ENCODE results near the gene EPPIN. TPM values are rescaled to one million over a fixed set of nuclear protein-coding genes. Genes with fewer than 3 reads are reported as not detected.
"Not testable (repeated sequence)": the region's sequence is repeated elsewhere in the genome, so short reads cannot be mapped to it uniquely, and the experiment has no call there.

Gene EPPIN
- polyA plus RNA-seq = not detected

DNA sequence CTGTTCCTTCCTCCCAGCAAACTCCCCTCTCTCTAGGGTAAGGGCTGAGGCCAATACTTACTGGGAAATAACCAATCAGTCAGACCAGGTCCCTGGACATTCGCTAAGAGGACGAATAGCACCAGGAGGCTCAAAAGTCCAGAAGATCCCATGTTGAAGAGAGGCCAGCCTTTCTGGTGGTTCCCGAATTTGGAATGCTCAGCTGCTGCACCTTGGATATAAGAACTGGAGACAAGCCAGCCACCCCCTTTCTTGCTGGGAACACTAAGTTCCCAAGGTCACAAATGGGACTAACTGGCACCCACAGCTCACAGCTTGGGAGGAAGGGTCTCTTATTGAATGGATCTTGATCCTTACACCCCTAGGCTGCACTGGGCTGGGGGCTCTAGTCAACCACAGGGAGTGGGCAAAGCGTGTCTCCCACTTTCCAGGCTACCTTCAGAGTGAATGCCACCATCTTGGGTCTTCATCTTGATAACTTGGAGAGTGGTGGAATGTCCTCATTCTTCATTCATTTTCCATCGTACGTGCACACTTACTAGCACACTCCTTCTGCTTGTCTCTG is at the start of gene EPPIN:
EPPIN (minus strand) TSS at position 196 of the 565 bp plus-strand sequence; CDS start at position 152, 44 bp downstream.
- no peaks in the 10 kb centered on the region for H3K36me3 Mint-ChIP-seq
- peaks cover 0 to 2% (median 0%) of the 10 kb centered on the region in 6 donors for H3K9me3 Mint-ChIP-seq
- no peak within 1 kb of the TSS for H3K4me3 Mint-ChIP-seq
- no peak within 1 kb of the TSS for H3K27ac Mint-ChIP-seq
- no peak for DNase-seq
- H3K27me3 Mint-ChIP-seq (ENCODE audit: low read depth in 3 of 3) = peaks cover 0 to 7% (median 7%) of the 10 kb centered on the region in 3 donors
- no peaks in the 10 kb centered on the region for H3K4me1 Mint-ChIP-seq

- Mint-ChIP-seq H3K4me3 (no peak overlapping the region), H3K27ac (no peak overlapping the region), H3K36me3 (no peaks in the 10 kb centered on the region), H3K9me3 (peaks cover 0 to 2% (median 0%) of the 10 kb centered on the region in 6 donors), H3K27me3 (ENCODE audit: low read depth in 3 of 3) (peaks cover 4 to 12% (median 8%) of the 10 kb centered on the region in 3 donors), H3K4me1 (no peaks in the 10 kb centered on the region)
- no peak for DNase-seq
These were observed 48.0 kb upstream of the EPPIN start for GRCh38 chr20:45595235-45595634.

GRCh38 chr20:45593498-45593897 is 46.3 kb upstream of the EPPIN start:
- Mint-ChIP-seq H3K9me3 (peaks cover 0 to 2% (median 0%) of the 10 kb centered on the region in 6 donors), H3K27me3 (ENCODE audit: low read depth in 3 of 3) (peaks cover 4 to 12% (median 8%) of the 10 kb centered on the region in 3 donors), H3K36me3 (no peaks in the 10 kb centered on the region), H3K4me1 (no peaks in the 10 kb centered on the region), H3K27ac (no peak overlapping the region), H3K4me3 (no peak overlapping the region)
- DNase-seq = no peak

- H3K9me3 Mint-ChIP-seq = peaks cover 0 to 2% (median 0%) of the 10 kb centered on the region in 6 donors
- DNase-seq = peak; percentile 2 to 9 (median 3)
- H3K36me3 Mint-ChIP-seq = no peaks in the 10 kb centered on the region
- H3K27ac Mint-ChIP-seq = no peak overlapping the region
- H3K27me3 Mint-ChIP-seq (ENCODE audit: low read depth in 3 of 3) = peaks cover 2 to 12% (median 8%) of the 10 kb centered on the region in 3 donors
- no peaks in the 10 kb centered on the region for H3K4me1 Mint-ChIP-seq
- no peak overlapping the region for H3K4me3 Mint-ChIP-seq
These were observed 45.5 kb upstream of the EPPIN start for GRCh38 chr20:45592574-45593189.

DNA sequence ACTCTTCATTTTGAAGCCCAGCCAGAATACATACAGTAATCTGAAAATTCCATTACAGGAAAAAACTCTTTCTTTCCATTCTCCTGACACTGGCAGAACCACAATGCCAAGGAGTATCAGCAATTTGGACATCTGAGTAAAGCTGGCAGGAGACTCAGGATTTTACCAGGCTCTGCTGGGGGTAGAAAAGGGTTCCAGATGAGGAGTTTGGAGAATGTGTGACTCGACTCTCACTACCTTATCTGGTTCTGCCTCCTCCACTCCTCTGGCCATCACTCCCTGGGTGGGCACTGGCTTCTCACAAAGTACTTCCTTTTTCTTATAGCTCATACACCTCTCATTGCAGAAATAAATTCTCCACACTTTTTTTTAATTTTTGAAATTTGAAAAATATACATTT is 42.5 kb upstream of the EPPIN start:
- H3K9me3 Mint-ChIP-seq = peaks cover 0 to 2% (median 0%) of the 10 kb centered on the region in 6 donors
- H3K27me3 Mint-ChIP-seq (ENCODE audit: low read depth in 3 of 3) = peaks cover 4 to 12% (median 8%) of the 10 kb centered on the region in 3 donors
- DNase-seq = no peak
- no peaks in the 10 kb centered on the region for H3K4me1 Mint-ChIP-seq
- no peaks in the 10 kb centered on the region for H3K36me3 Mint-ChIP-seq
- H3K27ac Mint-ChIP-seq = no peak overlapping the region
- H3K4me3 Mint-ChIP-seq = no peak overlapping the region

DNA sequence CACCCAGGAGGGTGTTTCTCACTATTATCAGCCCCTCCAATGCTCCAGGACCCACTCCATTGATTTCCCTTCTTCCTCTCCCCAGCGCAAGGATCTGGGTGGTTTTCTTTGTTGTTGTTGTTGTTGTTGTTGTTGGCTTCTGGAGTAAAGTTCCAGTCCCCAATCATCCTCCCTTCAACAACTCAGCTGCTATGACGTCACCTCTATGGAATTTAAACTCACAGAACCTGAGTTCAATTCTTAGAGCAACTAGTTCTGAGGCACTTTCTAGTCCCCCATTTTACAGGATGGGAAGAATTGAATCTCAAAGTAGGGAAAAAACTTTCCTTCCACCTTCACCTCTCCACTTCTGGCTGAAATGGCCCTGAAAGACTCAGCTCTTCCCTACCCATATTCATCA is 41.6 kb upstream of the EPPIN start:
- DNase-seq = no peak
- H3K27me3 Mint-ChIP-seq (ENCODE audit: low read depth in 3 of 3) = peaks cover 4 to 12% (median 6%) of the 10 kb centered on the region in 3 donors
- no peaks in the 10 kb centered on the region for H3K36me3 Mint-ChIP-seq
- peaks cover 0 to 2% (median 0%) of the 10 kb centered on the region in 6 donors for H3K9me3 Mint-ChIP-seq
- no peak overlapping the region for H3K4me3 Mint-ChIP-seq
- H3K4me1 Mint-ChIP-seq = no peaks in the 10 kb centered on the region
- no peak overlapping the region for H3K27ac Mint-ChIP-seq

GRCh38 chr20:45585986-45586385 is 38.8 kb upstream of the EPPIN start:
- DNase-seq; H3K27ac Mint-ChIP-seq; H3K36me3 Mint-ChIP-seq; H3K4me3 Mint-ChIP-seq; H3K9me3 Mint-ChIP-seq; H3K27me3 Mint-ChIP-seq (ENCODE audit: low read depth in 3 of 3); H3K4me1 Mint-ChIP-seq: not testable (repeated sequence)

- H3K9me3 Mint-ChIP-seq; H3K27me3 Mint-ChIP-seq (ENCODE audit: low read depth in 3 of 3); H3K36me3 Mint-ChIP-seq; H3K4me1 Mint-ChIP-seq; H3K27ac Mint-ChIP-seq; DNase-seq; H3K4me3 Mint-ChIP-seq: not testable (repeated sequence)
These were observed 37.1 kb upstream of the EPPIN start for GRCh38 chr20:45584294-45584693.

GRCh38 chr20:45583502-45583901 is 36.3 kb upstream of the EPPIN start:
- no peak for DNase-seq
- H3K4me1 Mint-ChIP-seq = no peaks in the 10 kb centered on the region
- H3K9me3 Mint-ChIP-seq = no peaks in the 10 kb centered on the region
- no peak overlapping the region for H3K27ac Mint-ChIP-seq
- H3K36me3 Mint-ChIP-seq = no peaks in the 10 kb centered on the region
- no peak overlapping the region for H3K4me3 Mint-ChIP-seq
- peaks cover 0 to 3% (median 0%) of the 10 kb centered on the region in 3 donors for H3K27me3 Mint-ChIP-seq (ENCODE audit: low read depth in 3 of 3)

DNA sequence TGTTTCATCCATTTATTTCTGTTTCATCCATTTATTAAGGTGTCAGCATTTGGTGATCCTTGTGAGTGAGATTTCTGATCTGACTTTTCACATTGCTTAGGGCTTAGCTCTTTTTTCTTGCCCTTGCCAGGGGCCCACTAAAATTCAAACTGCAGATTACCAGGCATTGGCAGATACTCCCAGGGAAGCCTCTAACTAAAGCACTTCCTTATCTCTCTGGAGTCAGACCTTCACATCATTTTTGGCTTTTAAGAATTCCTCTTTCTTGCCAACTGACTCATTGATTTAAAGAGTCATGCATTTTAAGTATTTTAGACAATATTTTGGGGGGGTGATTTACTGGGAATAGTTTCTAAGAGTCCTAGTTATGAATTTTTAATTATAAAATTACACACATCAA is 34.5 kb upstream of the EPPIN start:
- Mint-ChIP-seq H3K4me1 (no peaks in the 10 kb centered on the region), H3K27me3 (ENCODE audit: low read depth in 3 of 3) (peaks cover 0 to 1% (median 0%) of the 10 kb centered on the region in 3 donors), H3K9me3 (no peaks in the 10 kb centered on the region), H3K27ac (no peak overlapping the region), H3K4me3 (no peak overlapping the region), H3K36me3 (no peaks in the 10 kb centered on the region)
- no peak for DNase-seq

GRCh38 chr20:45579184-45579583 is 32.0 kb upstream of the EPPIN start, which contains the start of gene WFDC8:
TSS of gene WFDC8 (minus strand) at chr20:45579284. CDS start at chr20:45579247, 37 bp downstream.
- Mint-ChIP-seq H3K4me1 (no peaks in the 10 kb centered on the region), H3K27me3 (ENCODE audit: low read depth in 3 of 3) (peaks cover 1 to 5% (median 2%) of the 10 kb centered on the region in 3 donors), H3K9me3 (no peaks in the 10 kb centered on the region), H3K36me3 (no peaks in the 10 kb centered on the region), H3K4me3 (no peak within 1 kb of the TSS), H3K27ac (no peak within 1 kb of the TSS)
- no peak for DNase-seq

GRCh38 chr20:45578231-45578630 is 31.0 kb upstream of the EPPIN start:
- Mint-ChIP-seq H3K36me3 (no peaks in the 10 kb centered on the region), H3K27ac (no peak overlapping the region), H3K9me3 (no peaks in the 10 kb centered on the region), H3K27me3 (ENCODE audit: low read depth in 3 of 3) (peaks cover 1 to 7% (median 5%) of the 10 kb centered on the region in 3 donors), H3K4me3 (no peak overlapping the region), H3K4me1 (no peaks in the 10 kb centered on the region)
- DNase-seq = no peak

DNA sequence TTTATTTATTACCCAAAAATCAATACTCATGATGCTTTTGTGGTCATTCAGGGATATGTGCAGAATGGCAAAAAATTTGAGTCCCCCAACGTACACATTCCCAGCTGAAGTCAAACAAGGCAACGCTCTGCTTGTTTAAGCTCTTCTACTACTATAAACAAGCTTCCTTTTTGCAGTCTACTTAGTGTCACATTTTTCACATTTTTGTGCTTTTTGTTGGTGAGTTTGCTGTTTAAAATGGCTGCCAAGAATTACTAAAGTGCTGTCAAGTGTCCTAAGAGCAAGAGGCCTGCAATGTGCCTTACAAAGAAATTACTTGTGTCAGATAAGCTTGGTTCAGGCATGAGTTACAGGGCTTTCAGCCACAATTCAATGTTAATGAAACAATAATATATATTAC is 29.8 kb upstream of the EPPIN start:
- Mint-ChIP-seq H3K4me3 (no peak overlapping the region), H3K27ac (no peak overlapping the region), H3K36me3 (no peaks in the 10 kb centered on the region), H3K27me3 (ENCODE audit: low read depth in 3 of 3) (peaks cover 3 to 13% (median 7%) of the 10 kb centered on the region in 3 donors), H3K9me3 (no peaks in the 10 kb centered on the region), H3K4me1 (no peaks in the 10 kb centered on the region)
- DNase-seq = no peak

DNA sequence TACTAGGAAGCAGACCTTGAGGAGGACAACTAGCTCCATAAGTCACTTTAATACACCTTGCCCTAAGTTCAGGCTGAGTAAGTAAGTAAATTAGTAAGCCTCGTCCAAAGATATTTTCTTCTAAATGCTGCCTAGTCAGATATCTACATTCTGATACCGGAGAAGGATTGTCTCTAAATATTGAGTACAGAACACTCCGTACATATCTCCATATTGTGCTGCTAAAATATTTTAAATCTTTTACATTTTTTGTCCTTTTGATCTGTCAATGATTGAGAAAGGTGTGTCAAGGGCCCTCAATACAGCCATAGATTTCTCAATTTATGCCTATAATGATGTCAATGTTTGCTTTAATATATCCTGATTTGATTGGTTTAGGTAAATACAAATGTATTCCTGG is 28.7 kb upstream of the EPPIN start:
- Mint-ChIP-seq H3K4me1 (no peaks in the 10 kb centered on the region), H3K27ac (no peak overlapping the region), H3K36me3 (no peaks in the 10 kb centered on the region), H3K4me3 (no peak overlapping the region), H3K27me3 (ENCODE audit: low read depth in 3 of 3) (peaks cover 3 to 13% (median 13%) of the 10 kb centered on the region in 3 donors), H3K9me3 (no peaks in the 10 kb centered on the region)
- no peak for DNase-seq

DNA sequence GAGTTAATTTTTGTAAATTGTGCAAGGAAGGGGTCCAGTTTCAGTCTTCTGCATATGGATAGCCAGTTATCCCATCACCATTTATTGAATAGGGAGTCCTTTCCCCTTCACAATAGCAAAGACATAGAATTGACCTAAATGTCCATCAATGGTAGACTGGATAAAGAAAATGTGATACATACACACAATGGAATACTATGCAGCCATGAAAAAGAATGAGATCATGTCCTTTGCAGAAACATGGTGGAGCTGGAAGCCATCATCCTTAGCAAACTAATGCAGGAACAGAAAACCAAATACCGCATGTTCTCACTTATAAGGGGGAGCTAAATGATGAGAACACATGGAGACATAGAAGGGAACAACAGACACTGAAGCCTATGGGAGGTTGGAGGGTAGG is 22.4 kb upstream of the EPPIN start:
- H3K27me3 Mint-ChIP-seq (ENCODE audit: low read depth in 3 of 3) = peaks cover 2 to 13% (median 8%) of the 10 kb centered on the region in 3 donors
- not testable (repeated sequence) for H3K36me3 Mint-ChIP-seq, H3K4me3 Mint-ChIP-seq

More for the DNA sequence above, 22.4 kb upstream of the EPPIN start:
- DNase-seq, H3K27ac Mint-ChIP-seq, H3K4me1 Mint-ChIP-seq, H3K9me3 Mint-ChIP-seq: not testable (repeated sequence)
